HEK293 (cell line): ENCODE data around the gene BORCS5.

Experiments used
- GLIS1 ChIP-seq: fragments of 450-650 bp; formaldehyde crosslinking; IDR thresholded peaks from 2 replicates; pipeline ENCODE4 v1.5.1; 2016; ENCODE audit warnings: missing biosample characterization, missing genetic modification characterization
- KLF10 ChIP-seq: fragments of 450-650 bp; IDR thresholded peaks from 2 replicates; pipeline ENCODE4 v1.5.1; 2018; ENCODE audit warnings: missing biosample characterization, mild to moderate bottlenecking, missing genetic modification characterization
- KLF7 ChIP-seq: fragments of 450-650 bp; formaldehyde crosslinking; IDR thresholded peaks from 2 replicates; pipeline ENCODE4 v1.5.1; 2016; ENCODE audit warnings: missing biosample characterization, missing genetic modification characterization, borderline replicate concordance
- MEIS1 ChIP-seq: sonication (generic); formaldehyde crosslinking; IDR thresholded peaks from 2 replicates; pipeline ENCODE4 v1.8.1; 2022; ENCODE audit warnings: missing genetic modification reagents, mild to moderate bottlenecking, borderline replicate concordance
- OSR2 ChIP-seq: fragments of 450-650 bp; formaldehyde crosslinking; IDR thresholded peaks from 2 replicates; pipeline ENCODE4 v1.5.1; 2016; ENCODE audit warnings: missing biosample characterization, missing genetic modification characterization
- RBAK ChIP-seq: fragments of 450-650 bp; formaldehyde crosslinking; IDR thresholded peaks from 2 replicates; pipeline ENCODE4 v1.5.1; 2016; ENCODE audit warnings: missing biosample characterization, missing genetic modification characterization
- SCRT2 ChIP-seq: fragments of 450-650 bp; formaldehyde crosslinking; IDR thresholded peaks from 2 replicates; pipeline ENCODE4 v1.5.1; 2016; ENCODE audit warnings: missing biosample characterization, missing genetic modification characterization
- SETDB1 ChIP-seq: IDR thresholded peaks from one replicate; pipeline ENCODE4 v1.6.1; 2017; ENCODE audit warnings: mild to moderate bottlenecking, low read length, moderate library complexity, mixed read lengths; ENCODE audit not compliant: insufficient read length
- SP7 ChIP-seq: fragments of 450-650 bp; formaldehyde crosslinking; IDR thresholded peaks from 2 replicates; pipeline ENCODE4 v1.5.1; 2016; ENCODE audit warnings: missing biosample characterization, missing genetic modification characterization
- ZBTB48 ChIP-seq: fragments of 450-650 bp; formaldehyde crosslinking; IDR thresholded peaks from 2 replicates; pipeline ENCODE4 v1.5.1; 2016; ENCODE audit warnings: missing biosample characterization, missing genetic modification characterization
- ZBTB49 ChIP-seq: fragments of 450-650 bp; formaldehyde crosslinking; IDR thresholded peaks from 2 replicates; pipeline ENCODE4 v1.5.1; 2016; ENCODE audit warnings: missing biosample characterization, missing genetic modification characterization, low read depth
- ZFHX2 ChIP-seq: fragments of 450-650 bp; formaldehyde crosslinking; conservative IDR thresholded peaks from 2 replicates; pipeline ENCODE4 v1.5.1; 2016; ENCODE audit warnings: missing biosample characterization, missing genetic modification characterization
- ZFP37 ChIP-seq: fragments of 450-650 bp; formaldehyde crosslinking; IDR thresholded peaks from 2 replicates; pipeline ENCODE4 v1.5.1; 2016; ENCODE audit warnings: missing biosample characterization, missing genetic modification characterization
- ZFP69B ChIP-seq: fragments of 450-650 bp; formaldehyde crosslinking; IDR thresholded peaks from 2 replicates; pipeline ENCODE4 v1.5.1; 2016; ENCODE audit warnings: missing biosample characterization, missing genetic modification characterization
- ZNF10 ChIP-seq: fragments of 450-650 bp; formaldehyde crosslinking; IDR thresholded peaks from 2 replicates; pipeline ENCODE4 v1.5.1; 2017; ENCODE audit warnings: missing biosample characterization, missing genetic modification characterization
- ZNF121 ChIP-seq: fragments of 450-650 bp; formaldehyde crosslinking; IDR thresholded peaks from 2 replicates; pipeline ENCODE4 v1.5.1; 2016; ENCODE audit warnings: missing biosample characterization, missing genetic modification characterization
- ZNF16 ChIP-seq: fragments of 450-650 bp; formaldehyde crosslinking; IDR thresholded peaks from 2 replicates; pipeline ENCODE4 v1.5.1; 2016; ENCODE audit warnings: low read depth, missing biosample characterization, missing genetic modification characterization
- ZNF18 ChIP-seq: fragments of 450-650 bp; formaldehyde crosslinking; IDR thresholded peaks from 2 replicates; pipeline ENCODE4 v1.5.1; 2016; ENCODE audit warnings: missing biosample characterization, missing genetic modification characterization
- ZNF24 ChIP-seq: fragments of 450-650 bp; formaldehyde crosslinking; IDR thresholded peaks from 2 replicates; pipeline ENCODE4 v1.5.1; 2016; ENCODE audit warnings: missing biosample characterization, missing genetic modification characterization
- ZNF248 ChIP-seq: fragments of 450-650 bp; formaldehyde crosslinking; IDR thresholded peaks from 2 replicates; pipeline ENCODE4 v1.5.1; 2017; ENCODE audit warnings: missing biosample characterization, missing genetic modification characterization
- ZNF292 ChIP-seq: fragments of 450-650 bp; formaldehyde crosslinking; IDR thresholded peaks from 2 replicates; pipeline ENCODE4 v1.5.1; 2016; ENCODE audit warnings: low read depth, missing biosample characterization, missing genetic modification characterization, borderline replicate concordance
- ZNF324 ChIP-seq: fragments of 450-650 bp; formaldehyde crosslinking; IDR thresholded peaks from 2 replicates; pipeline ENCODE4 v1.5.1; 2016; ENCODE audit warnings: missing biosample characterization, missing genetic modification characterization
- ZNF341 ChIP-seq: fragments of 450-650 bp; formaldehyde crosslinking; IDR thresholded peaks from 2 replicates; pipeline ENCODE4; 2016; ENCODE audit warnings: low read depth, missing biosample characterization, missing genetic modification characterization
- ZNF398 ChIP-seq: fragments of 450-650 bp; formaldehyde crosslinking; IDR thresholded peaks from 2 replicates; pipeline ENCODE4 v1.5.1; 2017; ENCODE audit warnings: missing biosample characterization, missing genetic modification characterization
- ZNF416 ChIP-seq: fragments of 450-650 bp; formaldehyde crosslinking; IDR thresholded peaks from 2 replicates; pipeline ENCODE4 v1.5.1; 2016; ENCODE audit warnings: missing biosample characterization, missing genetic modification characterization
- ZNF521 ChIP-seq: fragments of 450-650 bp; formaldehyde crosslinking; IDR thresholded peaks from 2 replicates; pipeline ENCODE4 v1.5.1; 2017; ENCODE audit warnings: missing biosample characterization, mild to moderate bottlenecking, missing genetic modification characterization
- ZNF548 ChIP-seq: fragments of 450-650 bp; formaldehyde crosslinking; IDR thresholded peaks from 2 replicates; pipeline ENCODE4 v1.5.1; 2016; ENCODE audit warnings: missing biosample characterization, missing genetic modification characterization
- ZNF560 ChIP-seq: fragments of 450-650 bp; formaldehyde crosslinking; IDR thresholded peaks from 2 replicates; pipeline ENCODE4 v1.5.1; 2017; ENCODE audit warnings: missing biosample characterization, missing genetic modification characterization, borderline replicate concordance
- ZNF585B ChIP-seq: fragments of 450-650 bp; formaldehyde crosslinking; IDR thresholded peaks from 2 replicates; pipeline ENCODE4 v1.5.1; 2016; ENCODE audit warnings: missing biosample characterization, missing genetic modification characterization
- ZNF677 ChIP-seq: fragments of 450-650 bp; IDR thresholded peaks from 2 replicates; pipeline ENCODE4 v1.5.0; 2018; ENCODE audit warnings: missing biosample characterization, mild to moderate bottlenecking, missing genetic modification characterization, moderate library complexity
- ZNF707 ChIP-seq: fragments of 450-650 bp; formaldehyde crosslinking; IDR thresholded peaks from 2 replicates; pipeline ENCODE4 v1.5.1; 2016; ENCODE audit warnings: missing biosample characterization, missing genetic modification characterization
- ZNF776 ChIP-seq: fragments of 450-650 bp; formaldehyde crosslinking; IDR thresholded peaks from 2 replicates; pipeline ENCODE4 v1.5.0; 2017; ENCODE audit warnings: missing biosample characterization, missing genetic modification characterization, borderline replicate concordance
- ZNF791 ChIP-seq: fragments of 450-650 bp; formaldehyde crosslinking; IDR thresholded peaks from 2 replicates; pipeline ENCODE4 v1.5.1; 2016; ENCODE audit warnings: missing biosample characterization, missing genetic modification characterization
- ZNF792 ChIP-seq: fragments of 450-650 bp; formaldehyde crosslinking; IDR thresholded peaks from 2 replicates; pipeline ENCODE4 v1.5.1; 2016; ENCODE audit warnings: missing biosample characterization, missing genetic modification characterization
- ZSCAN30 ChIP-seq: fragments of 450-650 bp; IDR thresholded peaks from 2 replicates; pipeline ENCODE4 v1.5.1; 2018; ENCODE audit warnings: missing biosample characterization, mild to moderate bottlenecking, missing genetic modification characterization, moderate library complexity

BORCS5 gene

GRCh38 chr12:12349711-12350665, 6.9 kb upstream of the BORCS5 start, which contains the start of gene MANSC1 (continued):
- no peak for TF ChIP-seq ZNF585B
- TF ChIP-seq ZFHX2 = peak; percentile 27; the same call in 1 of the 2 replicates
- TF ChIP-seq ZBTB48 (tag by site-specific recombination) = peak; percentile 81
- TF ChIP-seq ZNF24 (tag by site-specific recombination) = peak; percentile 65; the same call in 1 of the 2 replicates
- TF ChIP-seq GLIS1 (tag by site-specific recombination) = peak; percentile 78
- TF ChIP-seq ZSCAN30 (tag by site-specific recombination) = peak; percentile 88
- TF ChIP-seq OSR2 (tag by site-specific recombination) = peak; percentile 74; the same call in 1 of the 2 replicates
- TF ChIP-seq ZNF521 (tag by site-specific recombination) = no peak
- no peak for TF ChIP-seq ZNF560 (tag by site-specific recombination)
- TF ChIP-seq SP7 = peak; percentile 73
- TF ChIP-seq ZNF776 (tag by site-specific recombination) = no peak
- 0 out of 2 replicates have a peak, but pooled peaks have one; percentile 60 for TF ChIP-seq ZFP69B (tag by site-specific recombination)
- peak; percentile 65 for TF ChIP-seq ZNF341 (tag by site-specific recombination)
- no peak for TF ChIP-seq ZNF248 (tag by site-specific recombination)
- no peak for TF ChIP-seq ZNF18 (tag by site-specific recombination)
- TF ChIP-seq SCRT2 (tag by site-specific recombination) = 0 out of 2 replicates have a peak, but pooled peaks have one; percentile 22
- TF ChIP-seq SETDB1 = no peak
- no peak for TF ChIP-seq ZNF791
- peak; percentile 56 for TF ChIP-seq ZNF792 (tag by site-specific recombination)
- no peak for TF ChIP-seq ZBTB49 (tag by site-specific recombination)
- TF ChIP-seq ZNF398 = peak; percentile 99
- 0 out of 2 replicates have a peak, but pooled peaks have one; percentile 27 for TF ChIP-seq ZNF677 (tag by site-specific recombination)
- TF ChIP-seq MEIS1 = no peak
- TF ChIP-seq ZNF548 (tag by site-specific recombination) = peak; percentile 22; the same call in 1 of the 2 replicates
- no peak for TF ChIP-seq ZNF707 (tag by site-specific recombination)
- no peak for TF ChIP-seq ZNF16 (tag by site-specific recombination)
- TF ChIP-seq ZFP37 (tag by site-specific recombination) = peak; percentile 84; the same call in 1 of the 2 replicates
- TF ChIP-seq ZNF324 (tag by site-specific recombination) = peak; percentile 72
- no peak for TF ChIP-seq KLF10
- peak; percentile 19; the same call in 1 of the 2 replicates for TF ChIP-seq KLF7 (tag by site-specific recombination)
- 0 out of 2 replicates have a peak, but pooled peaks have one; percentile 53 for TF ChIP-seq ZNF121
- TF ChIP-seq ZNF10 (tag by site-specific recombination) = peak; percentile 37
- no peak for TF ChIP-seq RBAK (tag by site-specific recombination)
- TF ChIP-seq ZNF292 = no peak
- TF ChIP-seq ZNF416 (tag by site-specific recombination) = no peak
